GM23338 (cell line): Measurements from ENCODE around the gene LRP1B. TPM values are rescaled to one million over a fixed set of nuclear protein-coding genes. Genes with fewer than 3 reads are reported as not detected.
A peak's percentile ranks its signal among the peaks of the same experiment; 100 is the strongest.

Source experiments
- ATAC-seq: fragments of 200-7000 bp; cut with Tn5 transposase; 3 replicates; pipeline ENCODE4 v1.9.1; 2020
- DNase-seq: peaks from one replicate; pipeline ENCODE4 v3.0.0-alpha.2; 2015; ENCODE audit warnings: low spot score
- H2AFZ ChIP-seq: fragments of 200-600 bp; sonication (generic); 2 replicates; pipeline ENCODE4 v1.8.0; 2016; ENCODE audit warnings: antibody characterized with exemption, mild to moderate bottlenecking, moderate library complexity
- H3F3A ChIP-seq: fragments of 200-600 bp; sonication (generic); replicated peaks from 2 replicates; pipeline ENCODE4 v1.8.0; 2017; ENCODE audit warnings: antibody characterized with exemption, mixed run types, low read depth
- H3K27ac ChIP-seq: fragments of 200-600 bp; sonication (generic); 2 replicates; pipeline ENCODE4 v1.6.1; 2016; ENCODE audit warnings: low read depth
- H3K27me3 ChIP-seq: fragments of 200-600 bp; sonication (generic); 2 replicates; pipeline ENCODE4 v1.8.0; 2016; ENCODE audit warnings: mild to moderate bottlenecking, mixed run types, moderate library complexity; ENCODE audit not compliant: insufficient read depth
- H3K36me3 ChIP-seq: fragments of 200-600 bp; sonication (generic); 2 replicates; pipeline ENCODE4 v1.8.0; 2016; ENCODE audit warnings: mild to moderate bottlenecking; ENCODE audit not compliant: insufficient read depth
- H3K4me1 ChIP-seq: fragments of 200-600 bp; sonication (generic); 2 replicates; pipeline ENCODE4 v1.8.0; 2016; ENCODE audit warnings: mild to moderate bottlenecking, moderate library complexity; ENCODE audit not compliant: insufficient read depth
- H3K4me2 ChIP-seq: fragments of 200-600 bp; sonication (generic); 2 replicates; pipeline ENCODE4 v1.7.1; 2017; ENCODE audit warnings: mixed run types
- H3K4me3 ChIP-seq: fragments of 200-600 bp; sonication (generic); 2 replicates; pipeline ENCODE4 v1.6.1; 2016; ENCODE audit warnings: mixed run types
- H3K79me2 ChIP-seq: fragments of 200-600 bp; sonication (generic); replicated peaks from 2 replicates; pipeline ENCODE4 v1.8.0; 2017; ENCODE audit warnings: mild to moderate bottlenecking; ENCODE audit not compliant: insufficient read depth
- H3K9me2 ChIP-seq: fragments of 200-600 bp; sonication (generic); 2 replicates; pipeline ENCODE4 v1.8.0; 2017; ENCODE audit not compliant: insufficient read depth
- H4K20me1 ChIP-seq: fragments of 200-600 bp; sonication (generic); replicated peaks from 2 replicates; pipeline ENCODE4 v1.8.0; 2017; ENCODE audit warnings: mild to moderate bottlenecking; ENCODE audit not compliant: insufficient read depth
- H3K27ac Mint-ChIP-seq: 2 replicates; pipeline ENCODE4 v1.8.0; 2020; ENCODE audit warnings: inconsistent platforms, mild to moderate bottlenecking, moderate library complexity, mixed read lengths
- H3K27me3 Mint-ChIP-seq: 3 replicates; pipeline ENCODE4 v1.8.0; 2022; ENCODE audit warnings: low read depth, mild to moderate bottlenecking, moderate library complexity, mixed read lengths, inconsistent platforms; ENCODE audit not compliant: insufficient read depth, poor library complexity
- H3K36me3 Mint-ChIP-seq: 3 replicates; pipeline ENCODE4 v1.8.0; 2021; ENCODE audit warnings: low read depth, mild to moderate bottlenecking, inconsistent platforms, moderate library complexity, mixed read lengths
- H3K4me1 Mint-ChIP-seq: 3 replicates; pipeline ENCODE4 v1.8.0; 2020; ENCODE audit warnings: mild to moderate bottlenecking, inconsistent platforms, mixed read lengths
- H3K4me3 Mint-ChIP-seq: 3 replicates; pipeline ENCODE4 v1.8.0; 2021; ENCODE audit warnings: moderate library complexity, mild to moderate bottlenecking, inconsistent platforms, mixed read lengths
- H3K9me3 Mint-ChIP-seq: 3 replicates; pipeline ENCODE4 v1.8.0; 2020; ENCODE audit warnings: moderate library complexity, mild to moderate bottlenecking, inconsistent platforms, mixed read lengths
- CREB1 ChIP-seq: fragments of 250-450 bp; sonication (Bioruptor Pico); IDR thresholded peaks from 2 replicates; pipeline ENCODE4 v1.5.0; 2020; ENCODE audit warnings: low read depth, mild to moderate bottlenecking, moderate library complexity
- EZH2 ChIP-seq: fragments of 200-600 bp; sonication (generic); IDR thresholded peaks from one replicate; pipeline ENCODE4 v1.8.0; 2017; ENCODE audit warnings: antibody characterized with exemption, mild to moderate bottlenecking, low read depth; ENCODE audit not compliant: unreplicated experiment
- EZH2phosphoT487 ChIP-seq: fragments of 200-600 bp; sonication (generic); IDR thresholded peaks from one replicate; pipeline ENCODE4 v1.8.1; 2018; ENCODE audit warnings: antibody characterized with exemption; ENCODE audit not compliant: unreplicated experiment
- NANOG ChIP-seq: IDR thresholded peaks from 2 replicates; pipeline ENCODE4 v1.6.1; 2016; ENCODE audit warnings: antibody characterized with exemption, borderline replicate concordance
- POLR2AphosphoS5 ChIP-seq: IDR thresholded peaks from 2 replicates; pipeline ENCODE4 v1.6.1; 2016; ENCODE audit warnings: antibody characterized with exemption, low read depth
- REST ChIP-seq: IDR thresholded peaks from one replicate; pipeline ENCODE4 v1.6.1; 2018; ENCODE audit warnings: antibody characterized with exemption; ENCODE audit not compliant: unreplicated experiment
- STAT1 ChIP-seq: IDR thresholded peaks from one replicate; pipeline ENCODE4 v1.6.1; 2016; ENCODE audit warnings: antibody characterized with exemption; ENCODE audit not compliant: unreplicated experiment
- ZNF114 ChIP-seq: fragments of 250-450 bp; sonication (Bioruptor Pico); IDR thresholded peaks from 2 replicates; pipeline ENCODE4 v1.5.0; 2020; ENCODE audit warnings: mild to moderate bottlenecking, moderate library complexity
- ZNF331 ChIP-seq: fragments of 250-450 bp; sonication (Bioruptor Pico); IDR thresholded peaks from 2 replicates; pipeline ENCODE4 v1.5.0; 2020; ENCODE audit warnings: low read depth, mild to moderate bottlenecking, moderate library complexity
- ZNF462 ChIP-seq: fragments of 250-450 bp; sonication (Bioruptor Pico); IDR thresholded peaks from 2 replicates; pipeline ENCODE4 v1.5.0; 2020; ENCODE audit warnings: mild to moderate bottlenecking, moderate library complexity
- polyA plus RNA-seq: library from polyadenylated mRNA; unstranded; fragments of >200 nt; fragmentation: Nextera tagmentation; extraction: Ambion mirVana; gene quantifications from 2 replicates; pipeline ENCODE4 v1.2.1, GENCODE V29; 2016
- total RNA-seq: library from RNA; depleted of rRNA; stranded (reverse); fragments of >200 nt; shearing (Covaris generic); gene quantifications from 2 replicates; pipeline ENCODE4 v1.2.3, GENCODE V29; 2014

The LRP1B gene
- total and polyA plus RNA-seq, 2 experiments from 2014 or later, result 0.15 to 0.97 TPM

- TF ChIP-seq REST (no peak), EZH2phosphoT487 (no peak), ZNF331 (CRISPR knock-in tag) (no peak), ZNF114 (CRISPR knock-in tag) (no peak)
Measured at GRCh38 chr2:141280037-141280436, 850.8 kb downstream of the LRP1B start (continued).

GRCh38 chr2:141271346-141271745 lies 859.5 kb downstream of the LRP1B start:
- H3F3A ChIP-seq, result no peaks in the 10 kb centered on the region
- peaks cover 17% of the 10 kb centered on the region; the same call in 2 of the 3 replicates for H3K36me3 Mint-ChIP-seq
- peaks cover 20% of the 10 kb centered on the region for H3K9me3 Mint-ChIP-seq
- TF ChIP-seq REST, result no peak
- TF ChIP-seq ZNF462, result no peak
- no peak for TF ChIP-seq ZNF331 (CRISPR knock-in tag)
- TF ChIP-seq EZH2, result no peak
- TF ChIP-seq CREB1 (CRISPR knock-in tag), result no peak
- TF ChIP-seq NANOG, result no peak
- TF ChIP-seq POLR2AphosphoS5, result no peak
- no peak for TF ChIP-seq ZNF114 (CRISPR knock-in tag)
- TF ChIP-seq STAT1, result no peak

More at GRCh38 chr2:141271346-141271745, 859.5 kb downstream of the LRP1B start:
- Histone ChIP-seq H3K9me2 (no peaks in the 10 kb centered on the region; the same call in 1 of the 2 replicates), H3K27ac (no peak overlapping the region), H3K36me3 (peaks cover 13% of the 10 kb centered on the region; the same call in 1 of the 2 replicates), H4K20me1 (no peaks in the 10 kb centered on the region), H3K4me1 (no peaks in the 10 kb centered on the region), H3K4me3 (no peak overlapping the region), H3K4me2 (no peak overlapping the region), H2AFZ (no peak overlapping the region), H3K27me3 (no peaks in the 10 kb centered on the region), H3K79me2 (no peaks in the 10 kb centered on the region)
- Mint-ChIP-seq H3K4me1 (no peaks in the 10 kb centered on the region), H3K27ac (no peak overlapping the region), H3K27me3 (no peaks in the 10 kb centered on the region), H3K4me3 (no peak overlapping the region)
- DNase-seq (peak; percentile 5), ATAC-seq (no peak)
